Neural progenitor cell (in vitro differentiated cells): ENCODE results near the gene TOR4A.
A peak's percentile ranks its signal among the peaks of the same experiment; 100 is the strongest.

Experiments used
- EZH2 ChIP-seq: fragments of 200-600 bp; sonication (generic); IDR thresholded peaks from 2 replicates; pipeline ENCODE4 v1.6.1; 2017; ENCODE audit warnings: antibody characterized with exemption, mild to moderate bottlenecking, moderate library complexity
- EZH2phosphoT487 ChIP-seq: fragments of 200-600 bp; sonication (generic); IDR thresholded peaks from 2 replicates; pipeline ENCODE4 v1.6.1; 2017; ENCODE audit warnings: antibody characterized with exemption
- TF ChIP-seq, protein P1 (sequence below): fragments of 200-600 bp; sonication (generic); IDR thresholded peaks from 2 replicates; pipeline ENCODE4 v1.5.1; 2017; ENCODE audit warnings: antibody characterized with exemption, mild to moderate bottlenecking

DNA sequence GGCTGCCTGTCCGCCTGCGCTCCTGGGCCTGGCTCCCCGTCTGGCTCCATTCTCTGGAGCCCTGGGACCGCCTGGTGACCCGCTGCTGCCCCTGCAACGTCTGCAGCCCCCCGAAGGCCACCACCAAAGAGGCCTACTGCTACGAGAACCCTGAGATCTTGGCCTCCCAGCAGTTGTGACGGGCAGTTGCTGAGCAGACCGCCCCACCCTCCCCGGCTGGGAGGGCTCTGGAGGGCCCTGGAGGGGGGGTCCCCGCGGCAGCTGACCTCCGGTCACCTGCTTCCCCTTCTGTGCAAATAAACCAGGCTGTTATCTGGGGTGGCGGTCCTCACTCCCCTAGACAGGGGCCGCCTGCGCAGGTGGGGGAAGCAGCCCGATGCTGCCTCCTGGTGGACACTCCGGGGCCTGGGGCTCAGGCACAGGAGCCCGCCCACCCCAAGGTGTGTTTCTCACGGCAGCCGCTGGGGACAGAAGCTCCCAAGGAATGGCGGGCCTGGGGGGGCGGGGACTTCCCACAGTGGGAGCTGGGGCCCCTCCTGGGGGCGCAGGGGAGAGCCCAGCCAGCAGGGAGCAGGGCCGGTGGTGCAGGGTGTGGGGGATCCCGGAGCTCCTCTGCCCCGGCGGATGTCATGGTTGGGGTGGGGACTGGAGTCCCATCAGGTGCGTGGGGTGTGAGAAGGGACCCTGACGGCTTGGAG, 41.1 kb upstream of the TOR4A start:
- TF ChIP-seq, protein P1, sequence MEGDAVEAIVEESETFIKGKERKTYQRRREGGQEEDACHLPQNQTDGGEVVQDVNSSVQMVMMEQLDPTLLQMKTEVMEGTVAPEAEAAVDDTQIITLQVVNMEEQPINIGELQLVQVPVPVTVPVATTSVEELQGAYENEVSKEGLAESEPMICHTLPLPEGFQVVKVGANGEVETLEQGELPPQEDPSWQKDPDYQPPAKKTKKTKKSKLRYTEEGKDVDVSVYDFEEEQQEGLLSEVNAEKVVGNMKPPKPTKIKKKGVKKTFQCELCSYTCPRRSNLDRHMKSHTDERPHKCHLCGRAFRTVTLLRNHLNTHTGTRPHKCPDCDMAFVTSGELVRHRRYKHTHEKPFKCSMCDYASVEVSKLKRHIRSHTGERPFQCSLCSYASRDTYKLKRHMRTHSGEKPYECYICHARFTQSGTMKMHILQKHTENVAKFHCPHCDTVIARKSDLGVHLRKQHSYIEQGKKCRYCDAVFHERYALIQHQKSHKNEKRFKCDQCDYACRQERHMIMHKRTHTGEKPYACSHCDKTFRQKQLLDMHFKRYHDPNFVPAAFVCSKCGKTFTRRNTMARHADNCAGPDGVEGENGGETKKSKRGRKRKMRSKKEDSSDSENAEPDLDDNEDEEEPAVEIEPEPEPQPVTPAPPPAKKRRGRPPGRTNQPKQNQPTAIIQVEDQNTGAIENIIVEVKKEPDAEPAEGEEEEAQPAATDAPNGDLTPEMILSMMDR = peak; percentile 100
- TF ChIP-seq EZH2phosphoT487 (no peak), EZH2 (no peak)
